ENCODE results near the gene VPS36.
"Not testable (repeated sequence)": the region's sequence is repeated elsewhere in the genome, so short reads cannot be mapped to it uniquely, and the experiment has no call there.

VPS36 gene

GRCh38 chr13:52383366-52383765 lies 67.1 kb downstream of the VPS36 start:
- no peaks in the 10 kb centered on the region for H3K27me3 ChIP-seq
- H3K4me3 ChIP-seq: no peak overlapping the region
- H3K27ac ChIP-seq: no peak overlapping the region
- no peaks in the 10 kb centered on the region for H3K9me3 ChIP-seq
- H3K36me3 ChIP-seq: peaks cover 2% of the 10 kb centered on the region; the same call in 1 of the 2 replicates
- H4K20me1 ChIP-seq: no peaks in the 10 kb centered on the region
- TF ChIP-seq Cebpa-rat (IDR thresholded peaks at IDR 0.05): no peak
- H3K9ac ChIP-seq: no peak overlapping the region
- no peak overlapping the region for H3K4me2 ChIP-seq
- H3K4me1 ChIP-seq: no peaks in the 10 kb centered on the region

- Histone ChIP-seq H3K27ac (no peak overlapping the region), H3K9ac (no peak overlapping the region), H4K20me1 (no peaks in the 10 kb centered on the region), H3K4me3 (no peak overlapping the region), H3K9me3 (no peaks in the 10 kb centered on the region), H3K36me3 (peaks cover 11% of the 10 kb centered on the region; the same call in 1 of the 2 replicates), H3K27me3 (no peaks in the 10 kb centered on the region), H3K4me1 (no peaks in the 10 kb centered on the region), H3K4me2 (no peak overlapping the region)
- TF ChIP-seq Cebpa-rat (IDR thresholded peaks at IDR 0.05): no peak
Measured at GRCh38 chr13:52378312-52378711, 72.1 kb downstream of the VPS36 start.

- Histone ChIP-seq H3K4me3 (no peak overlapping the region), H3K9ac (no peak overlapping the region), H3K27ac (no peak overlapping the region), H3K4me1 (no peaks in the 10 kb centered on the region), H3K27me3 (no peaks in the 10 kb centered on the region), H3K36me3 (peaks cover 11% of the 10 kb centered on the region; the same call in 1 of the 2 replicates), H3K4me2 (no peak overlapping the region), H3K9me3 (no peaks in the 10 kb centered on the region), H4K20me1 (no peaks in the 10 kb centered on the region)
- no peak for TF ChIP-seq Cebpa-rat (IDR thresholded peaks at IDR 0.05)
Measured at GRCh38 chr13:52377898-52378297, 72.5 kb downstream of the VPS36 start.

- Histone ChIP-seq H3K36me3 (peaks cover 11% of the 10 kb centered on the region; the same call in 1 of the 2 replicates), H3K9ac (no peak overlapping the region), H4K20me1 (no peaks in the 10 kb centered on the region), H3K27me3 (no peaks in the 10 kb centered on the region), H3K4me1 (no peaks in the 10 kb centered on the region), H3K4me3 (no peak overlapping the region), H3K9me3 (no peaks in the 10 kb centered on the region), H3K27ac (no peak overlapping the region), H3K4me2 (no peak overlapping the region)
- no peak for TF ChIP-seq Cebpa-rat (IDR thresholded peaks at IDR 0.05)
Measured at GRCh38 chr13:52374873-52375411, 75.5 kb downstream of the VPS36 start.

- no peak overlapping the region for H3K4me2 ChIP-seq
- H3K27me3 ChIP-seq: no peaks in the 10 kb centered on the region
- H3K4me3 ChIP-seq: no peak overlapping the region
- peaks cover 11% of the 10 kb centered on the region; the same call in 1 of the 2 replicates for H3K36me3 ChIP-seq
- H3K27ac ChIP-seq: no peak overlapping the region
- no peak overlapping the region for H3K9ac ChIP-seq
- no peak for TF ChIP-seq Cebpa-rat (IDR thresholded peaks at IDR 0.05)
- H4K20me1 ChIP-seq: no peaks in the 10 kb centered on the region
- no peaks in the 10 kb centered on the region for H3K9me3 ChIP-seq
- no peaks in the 10 kb centered on the region for H3K4me1 ChIP-seq
Measured at GRCh38 chr13:52374389-52374788, 76.0 kb downstream of the VPS36 start.

- H3K4me3 ChIP-seq, H4K20me1 ChIP-seq, H3K4me1 ChIP-seq, H3K4me2 ChIP-seq, H3K9ac ChIP-seq, H3K27me3 ChIP-seq, H3K36me3 ChIP-seq, H3K27ac ChIP-seq, H3K9me3 ChIP-seq: not testable (repeated sequence)
Measured at GRCh38 chr13:52373277-52373676, 77.2 kb downstream of the VPS36 start.

- no peaks in the 10 kb centered on the region for H3K27me3 ChIP-seq
- no peaks in the 10 kb centered on the region for H3K4me1 ChIP-seq
- no peaks in the 10 kb centered on the region for H3K36me3 ChIP-seq
- H3K27ac ChIP-seq: no peak overlapping the region
- no peaks in the 10 kb centered on the region for H3K9me3 ChIP-seq
- no peak overlapping the region for H3K4me2 ChIP-seq
- no peak overlapping the region for H3K4me3 ChIP-seq
- no peak overlapping the region for H3K9ac ChIP-seq
- TF ChIP-seq Cebpa-rat (IDR thresholded peaks at IDR 0.05): no peak
- no peaks in the 10 kb centered on the region for H4K20me1 ChIP-seq
Measured at GRCh38 chr13:52371736-52372247, 78.6 kb downstream of the VPS36 start.

- H3K27ac ChIP-seq: no peak overlapping the region
Measured at GRCh38 chr13:52366291-52366690, 84.1 kb downstream of the VPS36 start.

More at GRCh38 chr13:52366291-52366690, 84.1 kb downstream of the VPS36 start:
- H3K9ac ChIP-seq: no peak overlapping the region
- TF ChIP-seq Cebpa-rat (IDR thresholded peaks at IDR 0.05): no peak
- H3K9me3 ChIP-seq: no peaks in the 10 kb centered on the region
- H3K4me2 ChIP-seq: no peak overlapping the region
- no peaks in the 10 kb centered on the region for H3K36me3 ChIP-seq
- no peaks in the 10 kb centered on the region for H3K4me1 ChIP-seq
- H3K4me3 ChIP-seq: no peak overlapping the region
- H3K27me3 ChIP-seq: no peaks in the 10 kb centered on the region
- no peaks in the 10 kb centered on the region for H4K20me1 ChIP-seq

All from BLaER1 (cell line).